HepG2 (cell line): ENCODE results near the gene CKS1B. TPM values are rescaled to one million over a fixed set of nuclear protein-coding genes. Genes with fewer than 3 reads are reported as not detected.

Experiments used
- AGO2 ChIP-seq: fragments of 200-400 bp; formaldehyde crosslinking; optimal IDR thresholded peaks from 2 replicates; pipeline ENCODE3; 2017; ENCODE audit warnings: mild to moderate bottlenecking, low read depth, low read length, moderate library complexity
- CEBPB ChIP-seq: IDR thresholded peaks from 2 replicates; pipeline ENCODE4 v1.6.1; 2011; ENCODE audit warnings: low read depth, low read length, improper control_type of control experiment, borderline replicate concordance
- ETV6 ChIP-seq: sonication (generic); formaldehyde crosslinking; conservative IDR thresholded peaks from 2 replicates; pipeline ENCODE4 v1.4.0; 2020; ENCODE audit warnings: missing genetic modification reagents
- HIVEP1 ChIP-seq: sonication (generic); formaldehyde crosslinking; IDR thresholded peaks from 2 replicates; pipeline ENCODE4 v1.4.0; 2020; ENCODE audit warnings: mild to moderate bottlenecking, missing genetic modification reagents
- MYNN ChIP-seq: sonication (generic); formaldehyde crosslinking; IDR thresholded peaks from 2 replicates; pipeline ENCODE4 v1.4.0; 2020; ENCODE audit warnings: mild to moderate bottlenecking, low read depth, missing genetic modification reagents
- PLRG1 ChIP-seq: fragments of 450-650 bp; conservative IDR thresholded peaks from 2 replicates; pipeline ENCODE4 v1.6.1; 2016
- REXO4 ChIP-seq: sonication (generic); formaldehyde crosslinking; IDR thresholded peaks from 2 replicates; pipeline ENCODE4 v1.8.0; 2022; ENCODE audit warnings: missing genetic modification reagents, mild to moderate bottlenecking, borderline replicate concordance
- SAFB2 ChIP-seq: sonication (generic); formaldehyde crosslinking; IDR thresholded peaks from 2 replicates; pipeline ENCODE4 v1.5.1; 2020; ENCODE audit warnings: missing genetic modification reagents, low read depth, mild to moderate bottlenecking, borderline replicate concordance
- ZFP36L2 ChIP-seq: sonication (generic); formaldehyde crosslinking; IDR thresholded peaks from 2 replicates; pipeline ENCODE4 v1.4.0; 2020; ENCODE audit warnings: missing genetic modification reagents
- ZHX1 ChIP-seq: sonication (generic); formaldehyde crosslinking; IDR thresholded peaks from 2 replicates; pipeline ENCODE4 v1.8.1; 2022; ENCODE audit warnings: low read depth, mild to moderate bottlenecking, missing genetic modification reagents
- ZKSCAN1 ChIP-seq: fragments of 150-350 bp; IDR thresholded peaks from 2 replicates; pipeline ENCODE4 v1.6.1; 2014; ENCODE audit warnings: low read length
- ZMAT3 ChIP-seq: sonication (generic); formaldehyde crosslinking; conservative IDR thresholded peaks from 2 replicates; pipeline ENCODE4 v1.7.0; 2021; ENCODE audit warnings: missing genetic modification reagents
- ZNF292 ChIP-seq: sonication (generic); formaldehyde crosslinking; IDR thresholded peaks from 2 replicates; pipeline ENCODE4 v1.8.1; 2022; ENCODE audit warnings: mild to moderate bottlenecking, low read depth, missing genetic modification reagents, borderline replicate concordance
- ZNF296 ChIP-seq: sonication (generic); formaldehyde crosslinking; conservative IDR thresholded peaks from 2 replicates; pipeline ENCODE4 v1.5.0; 2020; ENCODE audit warnings: mild to moderate bottlenecking, missing genetic modification reagents
- ZNF670 ChIP-seq: sonication (generic); formaldehyde crosslinking; IDR thresholded peaks from 2 replicates; pipeline ENCODE4 v1.8.0; 2022; ENCODE audit warnings: mild to moderate bottlenecking, missing genetic modification reagents, borderline replicate concordance
- polyA plus RNA-seq, 8 experiments: library from polyadenylated mRNA; depleted of rRNA in 3 of 8; stranded (reverse) in 7 of 8; unstranded in 1 of 8; fragments of >200 nt; fragmentation: Illumina TruSeq in 4 of 8; extraction: Trizol in 4 of 8; gene quantifications; 2 replicates each; pipeline versions ENCODE4 v1.2.1 to v1.2.3, GENCODE V29; 2011 to 2016; ENCODE audit warnings: low read depth in 4 of 8, missing spikeins in 1 of 8, mixed read lengths in 1 of 8; ENCODE audit not compliant: insufficient read depth in 1 of 8
- total RNA-seq, 5 experiments: library from RNA; depleted of rRNA; stranded (reverse); fragments of >200 nt; fragmentation: Illumina TruSeq; extraction: Trizol; gene quantifications; 2 replicates each; pipeline ENCODE4 v1.2.3, GENCODE V29; 2016; ENCODE audit warnings: low read depth in 1 of 5
- TF ChIP-seq, protein P1 (sequence below): sonication (generic); formaldehyde crosslinking; IDR thresholded peaks from 2 replicates; pipeline ENCODE4 v1.9.0; 2021; ENCODE audit warnings: missing genetic modification reagents, borderline replicate concordance
- TF ChIP-seq, protein P2 (sequence below): sonication (generic); formaldehyde crosslinking; IDR thresholded peaks from 2 replicates; pipeline ENCODE4 v1.4.0; 2020; ENCODE audit warnings: missing genetic modification reagents

Gene CKS1B
- total and polyA plus RNA-seq, 2 of the 13 experiments (the other 11 are each of a cell fraction or from before 2014, with no cell fraction given): 217 to 222 TPM

DNA sequence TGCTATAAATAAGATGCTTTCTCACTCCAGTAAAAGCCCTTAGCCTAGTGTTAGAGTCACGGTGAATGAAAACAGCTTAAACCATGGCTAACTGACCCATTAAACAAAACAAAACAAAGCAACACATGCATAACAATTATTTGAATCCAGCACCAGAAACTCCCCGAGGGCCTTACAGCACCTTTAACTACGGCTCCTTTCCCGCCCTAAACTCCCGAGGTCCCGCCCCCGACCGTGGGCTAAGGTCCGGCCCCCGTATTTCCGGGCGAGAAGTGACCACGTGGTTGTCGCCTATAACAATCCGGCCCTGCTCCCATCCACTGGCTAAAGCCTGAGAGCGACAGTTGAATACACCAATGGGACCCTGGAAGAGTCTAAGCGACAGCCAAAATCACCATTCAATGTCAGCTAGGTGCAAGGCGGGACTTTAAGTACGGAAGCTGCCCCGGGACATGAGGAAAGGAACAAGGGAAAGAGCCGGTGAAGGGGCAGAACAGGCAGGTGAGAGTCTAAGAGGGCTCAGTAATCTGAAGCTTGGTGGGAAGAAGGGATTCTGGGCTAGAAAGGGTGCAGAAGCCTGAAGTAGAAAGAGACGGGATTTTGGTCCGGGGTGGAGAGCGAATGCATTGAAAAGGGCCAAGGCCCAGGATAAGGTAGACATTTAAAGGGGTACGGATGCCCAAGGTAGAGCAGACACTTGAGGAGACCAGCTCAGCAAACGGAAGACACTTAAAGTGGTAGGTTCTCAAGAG lies 8.6 kb downstream of the CKS1B start, which contains the start of gene FLAD1 (continued):
- TF ChIP-seq, protein P1, sequence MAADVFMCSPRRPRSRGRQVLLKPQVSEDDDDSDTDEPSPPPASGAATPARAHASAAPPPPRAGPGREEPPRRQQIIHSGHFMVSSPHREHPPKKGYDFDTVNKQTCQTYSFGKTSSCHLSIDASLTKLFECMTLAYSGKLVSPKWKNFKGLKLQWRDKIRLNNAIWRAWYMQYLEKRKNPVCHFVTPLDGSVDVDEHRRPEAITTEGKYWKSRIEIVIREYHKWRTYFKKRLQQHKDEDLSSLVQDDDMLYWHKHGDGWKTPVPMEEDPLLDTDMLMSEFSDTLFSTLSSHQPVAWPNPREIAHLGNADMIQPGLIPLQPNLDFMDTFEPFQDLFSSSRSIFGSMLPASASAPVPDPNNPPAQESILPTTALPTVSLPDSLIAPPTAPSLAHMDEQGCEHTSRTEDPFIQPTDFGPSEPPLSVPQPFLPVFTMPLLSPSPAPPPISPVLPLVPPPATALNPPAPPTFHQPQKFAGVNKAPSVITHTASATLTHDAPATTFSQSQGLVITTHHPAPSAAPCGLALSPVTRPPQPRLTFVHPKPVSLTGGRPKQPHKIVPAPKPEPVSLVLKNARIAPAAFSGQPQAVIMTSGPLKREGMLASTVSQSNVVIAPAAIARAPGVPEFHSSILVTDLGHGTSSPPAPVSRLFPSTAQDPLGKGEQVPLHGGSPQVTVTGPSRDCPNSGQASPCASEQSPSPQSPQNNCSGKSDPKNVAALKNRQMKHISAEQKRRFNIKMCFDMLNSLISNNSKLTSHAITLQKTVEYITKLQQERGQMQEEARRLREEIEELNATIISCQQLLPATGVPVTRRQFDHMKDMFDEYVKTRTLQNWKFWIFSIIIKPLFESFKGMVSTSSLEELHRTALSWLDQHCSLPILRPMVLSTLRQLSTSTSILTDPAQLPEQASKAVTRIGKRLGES (CRISPR knock-in tag): no peak
- TF ChIP-seq PLRG1 (no peak), ZNF296 (CRISPR knock-in tag) (no peak), CEBPB (no peak), ZFP36L2 (CRISPR knock-in tag) (no peak), HIVEP1 (0 out of 2 replicates have a peak, but pooled peaks have one; percentile 41), ETV6 (CRISPR knock-in tag) (no peak), ZKSCAN1 (no peak), SAFB2 (CRISPR knock-in tag) (no peak), MYNN (CRISPR knock-in tag) (no peak), ZNF670 (CRISPR knock-in tag) (no peak), ZNF292 (CRISPR knock-in tag) (no peak), ZHX1 (no peak), ZMAT3 (CRISPR knock-in tag) (no peak), REXO4 (CRISPR knock-in tag) (no peak), AGO2 (no peak)
- TF ChIP-seq, protein P2, sequence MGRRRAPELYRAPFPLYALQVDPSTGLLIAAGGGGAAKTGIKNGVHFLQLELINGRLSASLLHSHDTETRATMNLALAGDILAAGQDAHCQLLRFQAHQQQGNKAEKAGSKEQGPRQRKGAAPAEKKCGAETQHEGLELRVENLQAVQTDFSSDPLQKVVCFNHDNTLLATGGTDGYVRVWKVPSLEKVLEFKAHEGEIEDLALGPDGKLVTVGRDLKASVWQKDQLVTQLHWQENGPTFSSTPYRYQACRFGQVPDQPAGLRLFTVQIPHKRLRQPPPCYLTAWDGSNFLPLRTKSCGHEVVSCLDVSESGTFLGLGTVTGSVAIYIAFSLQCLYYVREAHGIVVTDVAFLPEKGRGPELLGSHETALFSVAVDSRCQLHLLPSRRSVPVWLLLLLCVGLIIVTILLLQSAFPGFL: no peak
